ENCODE data around the gene C1QA.
A peak's percentile ranks its signal among the peaks of the same experiment; 100 is the strongest.

DNA sequence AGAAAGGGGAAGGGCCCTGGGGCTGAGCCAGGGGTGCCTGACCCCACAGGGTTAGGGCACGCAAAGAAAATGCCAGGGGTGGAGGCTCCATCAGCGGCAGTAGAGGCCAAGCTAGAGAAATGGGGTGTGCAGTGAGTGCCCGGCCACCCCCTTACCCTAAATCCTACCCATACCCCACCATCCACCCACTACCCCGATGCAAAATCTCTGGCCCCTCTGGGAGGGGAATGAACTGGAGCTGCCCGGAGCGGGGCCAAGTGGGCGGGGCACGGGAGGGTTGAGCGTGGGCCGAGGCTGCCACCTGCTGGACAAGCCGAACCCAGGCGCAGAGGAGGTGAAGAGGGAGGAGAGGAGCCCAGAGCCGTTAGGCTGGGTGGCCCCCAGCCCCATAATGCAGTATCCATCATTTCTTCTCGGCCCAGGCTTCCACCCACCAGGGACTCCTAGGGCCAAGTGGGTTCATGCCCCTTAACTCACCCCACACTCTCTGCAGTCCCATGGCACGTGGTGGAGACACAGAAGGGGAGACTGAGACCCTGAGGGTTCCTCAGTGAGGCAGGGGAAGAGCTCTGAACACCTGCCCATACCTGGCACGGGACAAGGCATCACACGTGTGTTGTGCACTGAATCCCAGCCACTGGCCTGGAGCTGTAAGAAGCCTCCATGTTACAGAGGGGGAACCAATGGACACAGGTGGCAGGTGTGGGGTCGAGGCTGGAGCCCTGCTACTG, 5.6 kb downstream of the C1QA start:
- TF ChIP-seq, protein P1, sequence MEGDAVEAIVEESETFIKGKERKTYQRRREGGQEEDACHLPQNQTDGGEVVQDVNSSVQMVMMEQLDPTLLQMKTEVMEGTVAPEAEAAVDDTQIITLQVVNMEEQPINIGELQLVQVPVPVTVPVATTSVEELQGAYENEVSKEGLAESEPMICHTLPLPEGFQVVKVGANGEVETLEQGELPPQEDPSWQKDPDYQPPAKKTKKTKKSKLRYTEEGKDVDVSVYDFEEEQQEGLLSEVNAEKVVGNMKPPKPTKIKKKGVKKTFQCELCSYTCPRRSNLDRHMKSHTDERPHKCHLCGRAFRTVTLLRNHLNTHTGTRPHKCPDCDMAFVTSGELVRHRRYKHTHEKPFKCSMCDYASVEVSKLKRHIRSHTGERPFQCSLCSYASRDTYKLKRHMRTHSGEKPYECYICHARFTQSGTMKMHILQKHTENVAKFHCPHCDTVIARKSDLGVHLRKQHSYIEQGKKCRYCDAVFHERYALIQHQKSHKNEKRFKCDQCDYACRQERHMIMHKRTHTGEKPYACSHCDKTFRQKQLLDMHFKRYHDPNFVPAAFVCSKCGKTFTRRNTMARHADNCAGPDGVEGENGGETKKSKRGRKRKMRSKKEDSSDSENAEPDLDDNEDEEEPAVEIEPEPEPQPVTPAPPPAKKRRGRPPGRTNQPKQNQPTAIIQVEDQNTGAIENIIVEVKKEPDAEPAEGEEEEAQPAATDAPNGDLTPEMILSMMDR (conservative IDR thresholded peaks at IDR 0.05): peak; percentile 85
- no peak for TF ChIP-seq EZH2 (IDR thresholded peaks at IDR 0.05; ENCODE audit: low read depth)
